Tibial nerve (tissue), 4 donors: ENCODE data around the gene SUCLG1. TPM values are rescaled to one million over a fixed set of nuclear protein-coding genes. Genes with fewer than 3 reads are reported as not detected.

Experiments
- DNase-seq, 2 donors: peaks; one replicate each; pipeline ENCODE4 v3.0.0-alpha.2; 2019; ENCODE audit warnings: low spot score in 2 of 2
- H3K27ac ChIP-seq, 4 donors: fragments of 200-600 bp; sonication (generic) in 3 of 4; one replicate each; pipeline ENCODE4 v1.5.1; 2017 to 2019; ENCODE audit warnings: mild to moderate bottlenecking in 1 of 4
- H3K27me3 ChIP-seq, 2 donors: fragments of 200-600 bp; sonication (generic) in 1 of 2; one replicate each; pipeline versions ENCODE4 v1.5.1 to v1.6.0; 2017 to 2019
- H3K36me3 ChIP-seq, 3 donors: fragments of 200-600 bp; sonication (generic); one replicate each; pipeline ENCODE4 v1.5.1; 2018 to 2019
- H3K4me1 ChIP-seq, 4 donors: fragments of 200-600 bp; sonication (generic) in 3 of 4; one replicate each; pipeline ENCODE4 v1.5.1; 2017 to 2019
- H3K4me3 ChIP-seq, 4 donors: fragments of 200-600 bp; sonication (generic) in 3 of 4; one replicate each; pipeline ENCODE4 v1.5.1; 2017 to 2019; ENCODE audit warnings: mild to moderate bottlenecking in 1 of 4, moderate library complexity in 1 of 4
- H3K9me3 ChIP-seq, 4 donors: fragments of 200-600 bp; sonication (generic) in 3 of 4; one replicate each; pipeline ENCODE4 v1.5.1; 2017 to 2019
- EP300 ChIP-seq, 2 donors: sonication (generic); formaldehyde crosslinking; IDR thresholded peaks; one replicate each; pipeline ENCODE4 v1.6.1; 2017; ENCODE audit warnings: antibody characterized with exemption in 2 of 2, mild to moderate bottlenecking in 1 of 2
- POLR2A ChIP-seq, 2 donors: fragments of 450-650 bp; IDR thresholded peaks; one replicate each; pipeline ENCODE4 v1.6.1; 2017; ENCODE audit warnings: antibody characterized with exemption in 2 of 2, mild to moderate bottlenecking in 2 of 2, moderate library complexity in 2 of 2
- WGBS, 2 donors: methylation state at CpG; one replicate each; pipeline ENCODE4 v1.1.5; 2018; 5-methylcytosine and 5-hydroxymethylcytosine counted together
- total RNA-seq, 4 donors: library from RNA; depleted of rRNA; stranded (reverse); fragments of >200 nt; gene quantifications; one replicate each; pipeline ENCODE4 v1.1.0, GENCODE V29; 2016
- TF ChIP-seq, protein P1 (sequence below), 5 experiments: fragments of 200-600 bp in 3 of 5; fragments of 450-650 bp in 2 of 5; sonication (generic) in 3 of 5; IDR thresholded peaks; one replicate each; pipeline ENCODE4 v1.5.1; 2016 to 2019; ENCODE audit warnings: antibody characterized with exemption in 5 of 5, mild to moderate bottlenecking in 3 of 5, moderate library complexity in 2 of 5

Gene SUCLG1
- total RNA-seq, 4 donors from 2014 or later: 45.4 to 58.8 (median 52.1) TPM

DNA sequence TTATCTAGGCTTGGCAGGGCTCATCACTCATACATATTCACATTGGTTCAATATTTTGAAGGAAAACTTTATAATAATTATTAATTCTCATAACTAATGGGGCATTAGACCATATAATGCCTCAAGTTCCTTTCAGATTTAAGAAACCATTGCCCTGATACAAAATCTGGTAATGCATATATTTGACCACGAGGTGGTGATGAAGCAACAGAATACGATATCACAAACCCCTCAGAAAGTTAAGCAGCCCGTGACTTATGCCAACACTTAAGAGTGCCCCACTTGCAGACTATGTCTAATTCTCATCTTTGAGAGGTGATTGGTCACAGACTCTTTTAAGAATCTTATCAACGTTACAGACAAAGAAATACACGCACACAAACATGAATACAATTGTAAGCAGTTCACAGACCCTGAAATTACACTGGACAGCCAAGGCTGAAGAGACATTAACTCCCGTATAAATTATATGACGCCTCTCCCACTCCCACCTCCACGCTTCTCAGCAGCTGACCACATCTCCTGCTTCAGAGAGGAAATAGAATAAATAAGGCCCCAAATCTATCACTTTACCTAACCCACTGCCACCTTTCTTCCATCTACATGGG is 36.6 kb upstream of the SUCLG1 start:
- Histone ChIP-seq H3K4me3 (no peak overlapping the region), H3K27ac (no peak overlapping the region), H3K4me1 (peaks cover 0 to 5% (median 0%) of the 10 kb centered on the region in 4 donors), H3K9me3 (no peaks in the 10 kb centered on the region), H3K36me3 (no peaks in the 10 kb centered on the region), H3K27me3 (no peaks in the 10 kb centered on the region)
- DNase-seq: peak in 1 of 2 donors; percentile 68
- 18 to 19% methylated on average over 8 of the region's 8 CpGs for WGBS, 2 donors
- TF ChIP-seq, protein P1, sequence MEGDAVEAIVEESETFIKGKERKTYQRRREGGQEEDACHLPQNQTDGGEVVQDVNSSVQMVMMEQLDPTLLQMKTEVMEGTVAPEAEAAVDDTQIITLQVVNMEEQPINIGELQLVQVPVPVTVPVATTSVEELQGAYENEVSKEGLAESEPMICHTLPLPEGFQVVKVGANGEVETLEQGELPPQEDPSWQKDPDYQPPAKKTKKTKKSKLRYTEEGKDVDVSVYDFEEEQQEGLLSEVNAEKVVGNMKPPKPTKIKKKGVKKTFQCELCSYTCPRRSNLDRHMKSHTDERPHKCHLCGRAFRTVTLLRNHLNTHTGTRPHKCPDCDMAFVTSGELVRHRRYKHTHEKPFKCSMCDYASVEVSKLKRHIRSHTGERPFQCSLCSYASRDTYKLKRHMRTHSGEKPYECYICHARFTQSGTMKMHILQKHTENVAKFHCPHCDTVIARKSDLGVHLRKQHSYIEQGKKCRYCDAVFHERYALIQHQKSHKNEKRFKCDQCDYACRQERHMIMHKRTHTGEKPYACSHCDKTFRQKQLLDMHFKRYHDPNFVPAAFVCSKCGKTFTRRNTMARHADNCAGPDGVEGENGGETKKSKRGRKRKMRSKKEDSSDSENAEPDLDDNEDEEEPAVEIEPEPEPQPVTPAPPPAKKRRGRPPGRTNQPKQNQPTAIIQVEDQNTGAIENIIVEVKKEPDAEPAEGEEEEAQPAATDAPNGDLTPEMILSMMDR (IDR thresholded peaks at IDR 0.05): peak; percentile 52 to 75 (median 67)
- no peak for TF ChIP-seq POLR2A (IDR thresholded peaks at IDR 0.05)

DNA sequence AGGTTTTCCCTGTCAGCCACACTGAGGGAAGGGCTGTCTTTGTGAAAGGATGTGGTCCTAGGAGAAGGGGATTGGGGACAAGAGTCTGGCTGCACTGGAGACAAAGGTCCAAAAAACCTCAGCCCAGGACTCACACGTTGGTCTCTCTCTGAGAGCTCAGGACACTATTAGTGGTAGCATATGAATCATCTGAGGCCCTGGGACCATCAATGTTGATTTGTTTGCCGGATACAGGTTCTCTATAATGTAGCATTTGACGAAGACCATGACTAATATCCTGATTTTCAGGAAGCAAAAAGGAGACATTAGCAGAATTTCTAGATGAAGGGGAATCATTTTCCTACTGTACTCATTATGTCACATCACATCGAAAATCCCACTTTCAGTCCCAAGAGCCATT is 35.0 kb upstream of the SUCLG1 start:
- WGBS, 2 donors: 65 to 69% methylated on average over 4 of the region's 4 CpGs
- Histone ChIP-seq H3K4me1 (peaks cover 0 to 5% (median 0%) of the 10 kb centered on the region in 4 donors), H3K36me3 (no peaks in the 10 kb centered on the region), H3K9me3 (no peaks in the 10 kb centered on the region), H3K27me3 (no peaks in the 10 kb centered on the region), H3K27ac (no peak overlapping the region), H3K4me3 (no peak overlapping the region)
- DNase-seq: no peak
- no peak for TF ChIP-seq EP300 (IDR thresholded peaks at IDR 0.05)
- TF ChIP-seq, protein P1 (IDR thresholded peaks at IDR 0.05): no peak
- TF ChIP-seq POLR2A (IDR thresholded peaks at IDR 0.05): no peak

DNA sequence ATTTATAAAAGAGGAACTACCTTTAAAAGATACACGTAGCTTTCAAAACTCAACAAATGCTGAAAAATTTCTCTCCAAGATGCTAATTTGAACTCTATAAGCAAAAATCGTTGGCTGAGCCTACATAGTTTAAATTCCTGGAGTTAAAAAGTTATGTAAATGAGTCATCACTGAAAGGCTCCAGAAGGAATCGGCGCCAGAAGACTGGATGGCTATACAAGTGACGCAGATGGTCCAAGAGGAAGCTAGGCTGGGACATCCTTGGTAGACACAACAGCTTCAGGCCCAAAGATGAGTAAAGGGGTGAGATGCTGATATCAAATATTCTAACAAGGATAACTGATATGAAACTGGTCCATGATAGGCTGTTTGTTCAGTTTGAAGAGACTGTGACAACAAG is 34.4 kb upstream of the SUCLG1 start:
- H3K4me3 ChIP-seq: no peak overlapping the region
- no peak overlapping the region for H3K27ac ChIP-seq

DNA sequence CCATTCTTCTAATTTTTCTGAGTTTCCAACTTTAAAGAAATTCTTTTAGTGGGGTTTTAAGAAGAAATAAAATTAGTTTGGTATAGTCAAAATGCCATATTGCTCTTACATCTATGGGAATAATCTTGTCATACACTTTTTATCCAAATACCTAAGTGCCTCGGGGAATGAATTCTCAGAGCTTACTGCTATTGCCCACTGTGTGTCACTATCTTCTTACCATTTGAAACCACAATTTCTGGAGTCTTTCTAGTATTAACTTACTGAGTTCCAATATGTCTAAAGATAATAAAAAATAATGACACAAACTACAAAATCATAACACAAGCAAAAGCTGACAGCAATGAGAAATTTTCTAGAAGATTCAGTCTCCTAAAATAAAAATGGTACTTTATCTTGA is 33.5 kb upstream of the SUCLG1 start:
- Histone ChIP-seq H3K36me3 (no peaks in the 10 kb centered on the region), H3K27me3 (no peaks in the 10 kb centered on the region), H3K4me3 (no peak overlapping the region), H3K27ac (no peak overlapping the region), H3K9me3 (no peaks in the 10 kb centered on the region), H3K4me1 (peaks cover 0 to 5% (median 0%) of the 10 kb centered on the region in 4 donors)
- no peak for DNase-seq
- TF ChIP-seq, protein P1 (IDR thresholded peaks at IDR 0.05): no peak
- TF ChIP-seq POLR2A (IDR thresholded peaks at IDR 0.05) (no peak), EP300 (IDR thresholded peaks at IDR 0.05) (no peak)
- 66 to 74% methylated on average over 1 of the region's 1 CpG for WGBS, 2 donors

More for the DNA sequence above, 34.4 kb upstream of the SUCLG1 start:
- TF ChIP-seq EP300 (IDR thresholded peaks at IDR 0.05) (no peak), POLR2A (IDR thresholded peaks at IDR 0.05) (no peak)
- TF ChIP-seq, protein P1 (IDR thresholded peaks at IDR 0.05): no peak
- no peaks in the 10 kb centered on the region for H3K27me3 ChIP-seq
- 39 to 44% methylated on average over 5 of the region's 5 CpGs for WGBS, 2 donors
- DNase-seq: no peak
- peaks cover 0 to 5% (median 0%) of the 10 kb centered on the region in 4 donors for H3K4me1 ChIP-seq
- no peaks in the 10 kb centered on the region for H3K9me3 ChIP-seq
- no peaks in the 10 kb centered on the region for H3K36me3 ChIP-seq

DNA sequence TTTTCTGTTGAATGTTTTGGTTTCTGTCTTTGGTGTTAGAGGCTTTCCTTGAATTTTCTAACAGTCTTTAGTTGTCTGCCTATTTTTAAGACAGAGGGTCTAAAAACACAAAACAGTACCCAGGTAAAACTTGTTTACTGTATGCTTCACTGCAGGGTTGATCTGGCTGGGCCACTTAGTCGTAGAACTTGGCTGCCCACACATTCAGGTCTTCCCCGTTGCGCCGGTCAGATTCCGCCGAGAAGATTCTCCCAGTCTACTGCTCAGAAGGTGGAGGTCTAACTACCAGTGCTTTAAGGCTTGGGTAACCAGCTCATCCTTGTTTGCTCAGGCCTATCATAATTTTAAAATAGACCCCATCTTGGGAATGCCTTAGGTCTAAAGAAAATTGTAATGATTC is 32.7 kb upstream of the SUCLG1 start:
- TF ChIP-seq, protein P1 (IDR thresholded peaks at IDR 0.05): no peak
- TF ChIP-seq POLR2A (IDR thresholded peaks at IDR 0.05) (no peak), EP300 (IDR thresholded peaks at IDR 0.05) (no peak)
- H3K36me3 ChIP-seq: no peaks in the 10 kb centered on the region
- 91 to 95% methylated on average over 6 of the region's 6 CpGs for WGBS, 2 donors
- H3K27ac ChIP-seq: no peak overlapping the region
- DNase-seq: no peak
- H3K27me3 ChIP-seq: no peaks in the 10 kb centered on the region
- H3K9me3 ChIP-seq: no peaks in the 10 kb centered on the region
- H3K4me1 ChIP-seq: peaks cover 0 to 5% (median 0%) of the 10 kb centered on the region in 4 donors
- no peak overlapping the region for H3K4me3 ChIP-seq
